Prostate gland (tissue), 2 donors: ENCODE results near the gene SMIM12.

Experiments
- POLR2A ChIP-seq: fragments of 450-650 bp; IDR thresholded peaks from one replicate; pipeline ENCODE4 v1.6.1; 2016; ENCODE audit warnings: antibody characterized with exemption, mild to moderate bottlenecking
- TF ChIP-seq, protein P1 (sequence below), 4 experiments: fragments of 200-600 bp in 2 of 4; fragments of 450-650 bp in 2 of 4; sonication (generic) in 2 of 4; IDR thresholded peaks; 1 replicate in 3 of 4; 2 replicates in 1 of 4; pipeline ENCODE4 v1.5.1; 2016 to 2019; ENCODE audit warnings: antibody characterized with exemption in 4 of 4, mild to moderate bottlenecking in 2 of 4, moderate library complexity in 2 of 4

DNA sequence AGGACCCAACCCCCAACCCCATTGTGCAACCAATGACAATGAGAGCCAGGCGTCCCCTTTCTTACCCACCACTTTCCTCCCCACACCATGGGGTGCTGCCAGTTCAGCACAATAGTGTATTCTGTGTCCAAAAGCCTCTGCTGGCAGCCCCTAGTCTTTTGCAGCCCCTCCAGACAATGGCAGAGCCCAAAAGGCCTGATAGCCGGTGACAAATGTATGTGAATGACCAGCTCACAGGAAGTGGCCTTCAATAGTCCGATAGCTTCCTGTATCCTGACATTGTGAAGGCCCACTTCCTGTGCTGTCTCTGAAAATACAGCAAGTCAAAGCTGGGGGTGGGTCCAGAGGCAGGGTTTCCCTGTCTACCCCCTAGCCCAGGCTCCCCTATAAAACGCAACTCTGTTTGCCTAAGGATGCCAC lies 16.6 kb downstream of the SMIM12 start:
- TF ChIP-seq, protein P1, sequence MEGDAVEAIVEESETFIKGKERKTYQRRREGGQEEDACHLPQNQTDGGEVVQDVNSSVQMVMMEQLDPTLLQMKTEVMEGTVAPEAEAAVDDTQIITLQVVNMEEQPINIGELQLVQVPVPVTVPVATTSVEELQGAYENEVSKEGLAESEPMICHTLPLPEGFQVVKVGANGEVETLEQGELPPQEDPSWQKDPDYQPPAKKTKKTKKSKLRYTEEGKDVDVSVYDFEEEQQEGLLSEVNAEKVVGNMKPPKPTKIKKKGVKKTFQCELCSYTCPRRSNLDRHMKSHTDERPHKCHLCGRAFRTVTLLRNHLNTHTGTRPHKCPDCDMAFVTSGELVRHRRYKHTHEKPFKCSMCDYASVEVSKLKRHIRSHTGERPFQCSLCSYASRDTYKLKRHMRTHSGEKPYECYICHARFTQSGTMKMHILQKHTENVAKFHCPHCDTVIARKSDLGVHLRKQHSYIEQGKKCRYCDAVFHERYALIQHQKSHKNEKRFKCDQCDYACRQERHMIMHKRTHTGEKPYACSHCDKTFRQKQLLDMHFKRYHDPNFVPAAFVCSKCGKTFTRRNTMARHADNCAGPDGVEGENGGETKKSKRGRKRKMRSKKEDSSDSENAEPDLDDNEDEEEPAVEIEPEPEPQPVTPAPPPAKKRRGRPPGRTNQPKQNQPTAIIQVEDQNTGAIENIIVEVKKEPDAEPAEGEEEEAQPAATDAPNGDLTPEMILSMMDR (IDR thresholded peaks at IDR 0.05) = no peak
- no peak for TF ChIP-seq POLR2A
